Lower lobe of right lung (tissue), 2 donors: ENCODE results near the gene CTSE. TPM values are rescaled to one million over a fixed set of nuclear protein-coding genes. Genes with fewer than 3 reads are reported as not detected.

ENCODE experiments used
- ATAC-seq, 2 donors: fragments of 200-7000 bp; cut with Tn5 transposase; one replicate each; pipeline ENCODE4 v1.9.1; 2020 to 2022; ENCODE audit warnings: mild to moderate bottlenecking in 2 of 2, moderate library complexity in 2 of 2
- DNase-seq: peaks from one replicate; pipeline ENCODE4 v3.0.0-alpha.2; 2020
- H3K27ac ChIP-seq: fragments of 200-600 bp; one replicate; pipeline ENCODE4 v1.8.0; 2022
- H3K27me3 ChIP-seq: fragments of 200-600 bp; one replicate; pipeline ENCODE4 v1.8.0; 2022; ENCODE audit warnings: low read depth
- H3K36me3 ChIP-seq: fragments of 200-600 bp; one replicate; pipeline ENCODE4 v1.8.0; 2022; ENCODE audit warnings: mild to moderate bottlenecking
- H3K4me1 ChIP-seq: fragments of 200-600 bp; one replicate; pipeline ENCODE4 v1.8.0; 2022
- H3K4me3 ChIP-seq: fragments of 200-600 bp; one replicate; pipeline ENCODE4 v1.8.0; 2022; ENCODE audit warnings: mild to moderate bottlenecking
- H3K9me3 ChIP-seq: fragments of 200-600 bp; one replicate; pipeline ENCODE4 v1.8.0; 2022
- intact Hi-C: fragments of 100-400 bp; cut with DNase I; formaldehyde crosslinking; loops from one replicate; pipeline ENCODE4 v1.11.0; 2022
- long read RNA-seq: library from polyadenylated mRNA; unstranded; transcript quantifications from one replicate; pipeline ENCODE4 v2.0.0, GENCODE V29; 2021
- total RNA-seq: library from RNA; stranded (reverse); fragmentation: NEBNext Ultra II Directional; extraction: Animal tissue kit (Norgen Biotek cat#: 25700); gene quantifications from one replicate; pipeline ENCODE4 v1.2.1, GENCODE V29; 2021
- TF ChIP-seq, protein P1 (sequence below): fragments of 200-600 bp; IDR thresholded peaks from one replicate; pipeline ENCODE4 v1.8.0; 2022; ENCODE audit warnings: antibody characterized with exemption, mild to moderate bottlenecking
- donor health status: DM: no; HTN: yes; CAD: no; lungs with severe emphysema.

Gene CTSE
- 63.6 TPM for total RNA-seq
- long read RNA-seq, transcript CTSE-202 (8 exons, 2,071 nt) = minor isoform, 21 of 126 reads
- long read RNA-seq, transcript CTSE-201 (9 exons, 2,228 nt) = major isoform, 86 of 126 reads
- long read RNA-seq, partial matches to known transcripts = 10 of 126 reads
- long read RNA-seq, other reads (novel, unspliced or antisense) = 9 of 126 reads

GRCh38 chr1:206023695-206024094 lies at the start of gene CTSE:
CTSE (minus strand) TSS chr1:206023895; CDS start chr1:206023791, 104 bp downstream.
- Histone ChIP-seq H3K9me3 (no peaks in the 10 kb centered on the region), H3K4me3 (peak within 1 kb of the TSS; percentile 26), H3K36me3 (no peaks in the 10 kb centered on the region), H3K27me3 (no peaks in the 10 kb centered on the region), H3K27ac (peak within 1 kb of the TSS; percentile 32), H3K4me1 (peaks cover 7% of the 10 kb centered on the region)
- peak; percentile 92 to 93 for ATAC-seq
- TF ChIP-seq, protein P1, sequence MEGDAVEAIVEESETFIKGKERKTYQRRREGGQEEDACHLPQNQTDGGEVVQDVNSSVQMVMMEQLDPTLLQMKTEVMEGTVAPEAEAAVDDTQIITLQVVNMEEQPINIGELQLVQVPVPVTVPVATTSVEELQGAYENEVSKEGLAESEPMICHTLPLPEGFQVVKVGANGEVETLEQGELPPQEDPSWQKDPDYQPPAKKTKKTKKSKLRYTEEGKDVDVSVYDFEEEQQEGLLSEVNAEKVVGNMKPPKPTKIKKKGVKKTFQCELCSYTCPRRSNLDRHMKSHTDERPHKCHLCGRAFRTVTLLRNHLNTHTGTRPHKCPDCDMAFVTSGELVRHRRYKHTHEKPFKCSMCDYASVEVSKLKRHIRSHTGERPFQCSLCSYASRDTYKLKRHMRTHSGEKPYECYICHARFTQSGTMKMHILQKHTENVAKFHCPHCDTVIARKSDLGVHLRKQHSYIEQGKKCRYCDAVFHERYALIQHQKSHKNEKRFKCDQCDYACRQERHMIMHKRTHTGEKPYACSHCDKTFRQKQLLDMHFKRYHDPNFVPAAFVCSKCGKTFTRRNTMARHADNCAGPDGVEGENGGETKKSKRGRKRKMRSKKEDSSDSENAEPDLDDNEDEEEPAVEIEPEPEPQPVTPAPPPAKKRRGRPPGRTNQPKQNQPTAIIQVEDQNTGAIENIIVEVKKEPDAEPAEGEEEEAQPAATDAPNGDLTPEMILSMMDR = no peak
- peak; percentile 66 for DNase-seq
- intact Hi-C loops = no loop called here

- Histone ChIP-seq H3K27ac (no peak overlapping the region), H3K36me3 (no peaks in the 10 kb centered on the region), H3K27me3 (no peaks in the 10 kb centered on the region), H3K4me3 (no peak overlapping the region), H3K4me1 (peaks cover 23% of the 10 kb centered on the region), H3K9me3 (no peaks in the 10 kb centered on the region)
- ATAC-seq (no peak), DNase-seq (no peak)
- intact Hi-C loops = no loop called here
- TF ChIP-seq, protein P1 = no peak
Measured at GRCh38 chr1:206070627-206071304, 47.1 kb upstream of the CTSE start.

DNA sequence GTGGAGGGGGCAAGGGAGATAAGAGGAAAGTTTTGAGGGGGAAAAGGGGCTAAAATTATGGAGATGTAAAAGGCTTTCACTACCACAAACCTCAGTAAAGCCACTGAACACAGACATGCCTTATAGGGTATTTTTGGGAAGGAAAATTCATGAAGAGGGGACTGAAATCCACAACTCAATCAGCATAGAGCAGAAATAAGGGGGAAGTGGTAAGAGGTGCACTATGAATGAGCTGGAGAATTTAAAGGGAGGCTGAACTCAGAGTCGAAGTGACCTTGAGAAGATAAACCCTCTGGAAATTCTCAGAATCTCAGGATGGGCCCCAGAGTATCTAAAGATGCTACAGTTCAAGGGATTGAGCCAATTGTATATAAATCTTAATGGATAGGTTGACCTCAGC lies 44.6 kb upstream of the CTSE start:
- no peak for ATAC-seq
- no peaks in the 10 kb centered on the region for H3K9me3 ChIP-seq
- no peak for DNase-seq

GRCh38 chr1:206067486-206068227 lies 44.0 kb upstream of the CTSE start:
- H3K9me3 ChIP-seq = no peaks in the 10 kb centered on the region
- H3K27me3 ChIP-seq = no peaks in the 10 kb centered on the region
- peak; percentile 79 to 83 for ATAC-seq
- peak overlapping the region; percentile 10 for H3K4me3 ChIP-seq
- H3K27ac ChIP-seq = peak overlapping the region; percentile 48
- intact Hi-C loops = no loop called here
- TF ChIP-seq, protein P1 = no peak
- H3K36me3 ChIP-seq = no peaks in the 10 kb centered on the region
- DNase-seq = no peak
- H3K4me1 ChIP-seq = peaks cover 23% of the 10 kb centered on the region

More for the DNA sequence above, 44.6 kb upstream of the CTSE start:
- intact Hi-C loops = no loop called here
- TF ChIP-seq, protein P1 = no peak
- no peak overlapping the region for H3K4me3 ChIP-seq
- peaks cover 23% of the 10 kb centered on the region for H3K4me1 ChIP-seq
- H3K27ac ChIP-seq = peak overlapping the region; percentile 48
- H3K27me3 ChIP-seq = no peaks in the 10 kb centered on the region
- H3K36me3 ChIP-seq = no peaks in the 10 kb centered on the region

DNA sequence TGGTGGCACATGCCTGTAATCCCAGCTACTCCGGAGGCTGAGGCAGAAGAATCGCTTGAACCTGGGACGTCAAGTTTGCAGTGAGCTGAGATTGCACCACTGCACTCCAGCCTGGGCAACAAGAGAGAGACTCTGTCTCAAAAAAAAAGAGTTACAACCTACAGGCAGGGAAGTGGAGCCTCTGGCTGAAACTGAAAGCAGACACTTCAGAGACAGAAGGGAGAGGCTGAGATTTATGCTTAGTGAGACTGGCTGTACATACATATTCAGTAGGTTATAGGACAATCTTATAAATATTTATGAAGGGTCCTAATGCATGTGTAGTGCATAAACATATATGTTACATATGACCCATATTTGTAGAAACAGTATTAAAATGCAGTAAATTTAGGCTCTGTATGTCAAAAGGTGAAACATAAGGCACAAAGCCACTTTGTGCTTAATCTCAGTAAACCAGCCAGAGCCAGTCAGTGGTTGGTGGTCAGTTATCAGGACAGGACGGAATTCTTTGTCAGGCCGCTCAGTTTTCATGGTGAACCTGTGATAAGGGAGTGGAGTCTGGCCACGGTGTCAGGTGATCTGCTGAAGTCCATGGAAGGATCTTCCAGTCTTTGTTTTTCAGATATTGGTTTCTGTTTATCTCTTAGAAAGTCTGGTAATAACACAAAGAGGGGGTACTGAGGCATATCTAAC lies 42.9 kb upstream of the CTSE start:
- DNase-seq (no peak), ATAC-seq (peak; percentile 54 to 61)
- Histone ChIP-seq H3K4me1 (peaks cover 23% of the 10 kb centered on the region), H3K36me3 (no peaks in the 10 kb centered on the region), H3K9me3 (no peaks in the 10 kb centered on the region), H3K4me3 (no peak overlapping the region), H3K27ac (no peak overlapping the region), H3K27me3 (no peaks in the 10 kb centered on the region)
- intact Hi-C loops = no loop called here
- TF ChIP-seq, protein P1 = no peak
